Esophagus squamous epithelium (tissue), 5 donors: ENCODE data around the gene PAX6. TPM values are rescaled to one million over a fixed set of nuclear protein-coding genes. Genes with fewer than 3 reads are reported as not detected.

ENCODE experiments used
- DNase-seq: peaks from one replicate; lab custom pipeline; 2025; lab: John Stamatoyannopoulos, UW
- H3K27ac ChIP-seq, 4 donors: fragments of 200-600 bp; sonication (generic); one replicate each; pipeline ENCODE4 v1.5.1; 2016 to 2019; ENCODE audit warnings: mild to moderate bottlenecking in 1 of 4
- H3K27me3 ChIP-seq, 4 donors: fragments of 200-600 bp; sonication (generic); 1 replicate in 3 of 4; 2 replicates in 1 of 4; pipeline versions ENCODE4 v1.5.1 to v1.6.0; 2017 to 2021; ENCODE audit warnings: antibody characterized with exemption in 1 of 4
- H3K36me3 ChIP-seq, 3 donors: fragments of 200-600 bp; sonication (generic); one replicate each; pipeline ENCODE4 v1.5.1; 2016 to 2019
- H3K4me1 ChIP-seq, 3 donors: fragments of 200-600 bp; sonication (generic); one replicate each; pipeline ENCODE4 v1.5.1; 2017 to 2019
- H3K4me3 ChIP-seq, 4 donors: fragments of 200-600 bp; sonication (generic); 1 replicate in 3 of 4; 2 replicates in 1 of 4; pipeline ENCODE4 v1.5.1; 2016 to 2019; ENCODE audit warnings: mild to moderate bottlenecking in 2 of 4, moderate library complexity in 1 of 4
- H3K9me3 ChIP-seq, 3 donors: fragments of 200-600 bp; sonication (generic); one replicate each; pipeline ENCODE4 v1.5.1; 2016 to 2019
- POLR2A ChIP-seq, 4 donors: fragments of 450-650 bp; IDR thresholded peaks; one replicate each; pipeline ENCODE4 v1.6.1; 2017; ENCODE audit warnings: antibody characterized with exemption in 4 of 4, mild to moderate bottlenecking in 4 of 4, moderate library complexity in 3 of 4
- WGBS, 2 donors: methylation state at CpG; one replicate each; pipeline ENCODE4 v1.1.5; 2018; 5-methylcytosine and 5-hydroxymethylcytosine counted together
- intact Hi-C: fragments of 100-400 bp; cut with DNase I; formaldehyde crosslinking; loops from one replicate; pipeline ENCODE4 v1.15.0; 2022
- total RNA-seq, 4 donors: library from RNA; depleted of rRNA; stranded (reverse); fragments of >200 nt; gene quantifications; one replicate each; pipeline ENCODE4 v1.1.0, GENCODE V29; 2016
- TF ChIP-seq, protein P1 (sequence below), 6 experiments: fragments of 450-650 bp in 4 of 6; fragments of 200-600 bp in 2 of 6; sonication (generic) in 2 of 6; IDR thresholded peaks; one replicate each; pipeline ENCODE4 v1.5.1; 2016 to 2019; ENCODE audit warnings: antibody characterized with exemption in 6 of 6, mild to moderate bottlenecking in 4 of 6, moderate library complexity in 4 of 6
- donor health status: DM: yes; HTN: yes; CAD: no.

The PAX6 gene
- total RNA-seq, 4 donors from 2014 or later: 0.38 TPM; not detected in 3

DNA sequence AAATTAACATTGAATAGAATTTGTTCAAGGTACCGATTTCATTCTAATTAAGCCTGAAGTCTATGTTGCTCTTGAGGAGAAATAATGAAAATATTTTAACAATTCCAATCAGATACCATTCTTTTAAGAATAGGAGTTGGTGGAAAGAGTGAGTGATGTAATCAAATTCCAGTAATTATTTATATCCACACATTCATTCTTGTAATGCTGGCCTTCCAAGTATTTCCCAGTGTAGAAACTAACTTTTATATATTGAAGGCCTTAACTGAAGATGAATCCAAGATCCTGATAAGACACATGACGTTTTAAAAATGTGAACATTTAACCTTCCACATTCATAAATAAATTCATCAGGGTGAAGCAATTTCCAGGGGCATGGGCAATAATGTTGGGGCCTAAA is 36.6 kb upstream of the PAX6 start:
- 72 to 77% methylated on average over 2 of the region's 2 CpGs for WGBS, 2 donors
- Histone ChIP-seq H3K36me3 (no peaks in the 10 kb centered on the region), H3K27me3 (peaks cover 0 to 19% (median 0%) of the 10 kb centered on the region in 4 donors), H3K27ac (no peak overlapping the region), H3K4me3 (no peak overlapping the region), H3K4me1 (no peaks in the 10 kb centered on the region), H3K9me3 (no peaks in the 10 kb centered on the region)
- DNase-seq: no peak
- TF ChIP-seq, protein P1, sequence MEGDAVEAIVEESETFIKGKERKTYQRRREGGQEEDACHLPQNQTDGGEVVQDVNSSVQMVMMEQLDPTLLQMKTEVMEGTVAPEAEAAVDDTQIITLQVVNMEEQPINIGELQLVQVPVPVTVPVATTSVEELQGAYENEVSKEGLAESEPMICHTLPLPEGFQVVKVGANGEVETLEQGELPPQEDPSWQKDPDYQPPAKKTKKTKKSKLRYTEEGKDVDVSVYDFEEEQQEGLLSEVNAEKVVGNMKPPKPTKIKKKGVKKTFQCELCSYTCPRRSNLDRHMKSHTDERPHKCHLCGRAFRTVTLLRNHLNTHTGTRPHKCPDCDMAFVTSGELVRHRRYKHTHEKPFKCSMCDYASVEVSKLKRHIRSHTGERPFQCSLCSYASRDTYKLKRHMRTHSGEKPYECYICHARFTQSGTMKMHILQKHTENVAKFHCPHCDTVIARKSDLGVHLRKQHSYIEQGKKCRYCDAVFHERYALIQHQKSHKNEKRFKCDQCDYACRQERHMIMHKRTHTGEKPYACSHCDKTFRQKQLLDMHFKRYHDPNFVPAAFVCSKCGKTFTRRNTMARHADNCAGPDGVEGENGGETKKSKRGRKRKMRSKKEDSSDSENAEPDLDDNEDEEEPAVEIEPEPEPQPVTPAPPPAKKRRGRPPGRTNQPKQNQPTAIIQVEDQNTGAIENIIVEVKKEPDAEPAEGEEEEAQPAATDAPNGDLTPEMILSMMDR (IDR thresholded peaks at IDR 0.05): no peak
- no peak for TF ChIP-seq POLR2A (IDR thresholded peaks at IDR 0.05)
- intact Hi-C loops: no loop called here

DNA sequence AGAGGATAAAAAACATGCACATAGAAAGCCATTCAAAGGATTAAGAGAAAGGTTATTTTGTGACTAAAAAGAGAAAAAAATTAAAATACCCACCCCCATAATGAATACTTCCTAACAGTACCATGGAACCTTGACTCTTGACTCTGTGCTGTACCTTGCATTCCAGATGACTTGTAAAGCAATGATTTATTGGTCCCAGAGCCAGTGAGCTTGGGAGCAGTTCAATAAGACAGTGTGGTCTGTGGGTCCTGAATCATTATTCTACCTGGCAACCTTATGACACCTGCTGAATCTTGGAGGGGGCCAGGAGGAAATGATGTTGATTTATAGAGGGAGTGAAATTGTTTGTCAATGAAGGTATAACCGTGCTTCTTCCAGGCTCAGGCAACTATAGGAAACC is 34.2 kb upstream of the PAX6 start:
- DNase-seq: no peak
- Histone ChIP-seq H3K36me3 (no peaks in the 10 kb centered on the region), H3K9me3 (no peaks in the 10 kb centered on the region), H3K27ac (no peak overlapping the region), H3K27me3 (peaks cover 0 to 43% (median 1%) of the 10 kb centered on the region in 4 donors), H3K4me3 (no peak overlapping the region), H3K4me1 (no peaks in the 10 kb centered on the region)
- no peak for TF ChIP-seq POLR2A (IDR thresholded peaks at IDR 0.05)
- TF ChIP-seq, protein P1 (IDR thresholded peaks at IDR 0.05): no peak
- intact Hi-C loops: no loop called here
- WGBS, 2 donors: 65 to 71% methylated on average over 1 of the region's 1 CpG

DNA sequence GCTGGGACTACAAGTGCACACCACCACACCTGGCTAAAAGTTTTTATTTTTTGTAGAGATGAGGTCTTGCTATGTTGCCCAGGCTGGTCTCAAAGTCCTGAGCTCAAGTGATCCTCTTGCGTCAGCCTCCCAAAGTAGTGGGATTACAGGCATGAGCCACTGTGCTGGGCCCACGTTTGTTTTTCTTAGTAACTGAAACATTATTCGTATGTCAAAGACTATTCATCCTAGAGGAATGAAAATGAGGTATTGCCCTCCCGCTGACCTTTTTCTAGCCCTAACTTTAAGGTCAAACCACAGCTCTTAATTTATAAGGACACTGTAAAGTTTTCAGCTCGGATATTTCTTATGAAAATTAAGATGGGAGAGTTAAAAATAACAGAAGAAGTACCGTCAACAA is 33.2 kb upstream of the PAX6 start:
- no peak for TF ChIP-seq POLR2A (IDR thresholded peaks at IDR 0.05)
- TF ChIP-seq, protein P1 (IDR thresholded peaks at IDR 0.05): no peak
- Histone ChIP-seq H3K27ac (no peak overlapping the region), H3K36me3 (no peaks in the 10 kb centered on the region), H3K4me1 (no peaks in the 10 kb centered on the region), H3K9me3 (no peaks in the 10 kb centered on the region), H3K27me3 (peaks cover 0 to 53% (median 1%) of the 10 kb centered on the region in 4 donors), H3K4me3 (no peak overlapping the region)
- 40 to 43% methylated on average over 3 to 6 of the region's 6 CpGs for WGBS, 2 donors
- intact Hi-C loops: no loop called here
- DNase-seq: no peak

DNA sequence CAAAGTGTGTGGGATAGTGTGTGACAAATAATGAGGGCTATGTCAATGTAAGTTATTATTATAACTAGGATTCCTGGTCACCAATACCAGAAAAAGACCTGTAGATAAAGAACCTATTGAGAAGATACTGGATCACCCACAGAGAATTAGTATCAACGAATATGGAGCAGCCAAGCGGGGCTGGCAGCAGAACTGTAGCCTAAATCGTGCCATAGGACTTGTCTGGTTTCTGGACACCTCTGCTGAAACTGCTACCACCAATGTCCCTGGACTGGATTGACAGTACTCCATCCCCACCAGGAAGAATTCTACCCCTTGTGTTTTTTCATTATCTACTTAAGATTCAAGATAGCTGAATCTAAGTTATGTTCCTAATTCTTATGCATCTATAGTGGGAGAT is 30.3 kb upstream of the PAX6 start:
- H3K27me3 ChIP-seq: peaks cover 0 to 77% (median 1%) of the 10 kb centered on the region in 4 donors
- no peak overlapping the region for H3K27ac ChIP-seq
- intact Hi-C loops: no loop called here
- no peaks in the 10 kb centered on the region for H3K4me1 ChIP-seq
- no peaks in the 10 kb centered on the region for H3K9me3 ChIP-seq
- TF ChIP-seq, protein P1 (IDR thresholded peaks at IDR 0.05): no peak
- no peak for TF ChIP-seq POLR2A (IDR thresholded peaks at IDR 0.05)
- H3K4me3 ChIP-seq: no peak overlapping the region
- no peak for DNase-seq
- H3K36me3 ChIP-seq: no peaks in the 10 kb centered on the region
- WGBS, 2 donors: 74 to 82% methylated on average over 3 of the region's 3 CpGs

DNA sequence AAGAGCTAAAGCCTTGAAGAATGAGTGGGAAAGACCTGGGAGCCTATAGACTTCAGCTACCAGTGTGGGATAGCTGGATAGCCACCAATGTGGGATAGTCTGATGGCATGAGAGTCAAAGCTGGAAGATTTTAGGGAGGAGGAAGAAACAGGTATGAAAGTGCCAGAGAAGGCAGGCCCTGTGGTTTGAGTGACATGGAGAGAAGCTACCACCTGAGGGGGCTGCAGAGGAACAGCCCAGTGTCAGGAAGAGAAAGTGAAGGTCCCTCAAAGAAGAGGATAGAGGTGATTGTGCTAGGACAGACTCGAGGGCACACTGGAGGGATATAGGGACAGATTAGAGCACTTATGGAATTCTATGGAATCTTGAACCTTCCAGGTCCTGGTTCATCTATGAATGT is 23.1 kb upstream of the PAX6 start:
- DNase-seq: no peak
- H3K9me3 ChIP-seq: no peaks in the 10 kb centered on the region
- WGBS, 2 donors: 6 to 13% methylated on average over 1 of the region's 1 CpG
- no peak overlapping the region for H3K4me3 ChIP-seq
- no peaks in the 10 kb centered on the region for H3K4me1 ChIP-seq
- no peak for TF ChIP-seq POLR2A (IDR thresholded peaks at IDR 0.05)
- TF ChIP-seq, protein P1 (IDR thresholded peaks at IDR 0.05): no peak
- H3K27me3 ChIP-seq: peaks cover 0 to 100% (median 2%) of the 10 kb centered on the region in 4 donors
- no peak overlapping the region for H3K27ac ChIP-seq
- intact Hi-C loops: no loop called here
- H3K36me3 ChIP-seq: no peaks in the 10 kb centered on the region
